GM21423 (cell line): ENCODE data around the gene PTGDS.

Experiments used
- ATAC-seq: cut with Tn5 transposase; IDR thresholded peaks from one replicate; pipeline ENCODE4 v1.9.1; 2021; ENCODE audit warnings: mild to moderate bottlenecking, moderate library complexity; ENCODE audit not compliant: unreplicated experiment

Gene PTGDS

DNA sequence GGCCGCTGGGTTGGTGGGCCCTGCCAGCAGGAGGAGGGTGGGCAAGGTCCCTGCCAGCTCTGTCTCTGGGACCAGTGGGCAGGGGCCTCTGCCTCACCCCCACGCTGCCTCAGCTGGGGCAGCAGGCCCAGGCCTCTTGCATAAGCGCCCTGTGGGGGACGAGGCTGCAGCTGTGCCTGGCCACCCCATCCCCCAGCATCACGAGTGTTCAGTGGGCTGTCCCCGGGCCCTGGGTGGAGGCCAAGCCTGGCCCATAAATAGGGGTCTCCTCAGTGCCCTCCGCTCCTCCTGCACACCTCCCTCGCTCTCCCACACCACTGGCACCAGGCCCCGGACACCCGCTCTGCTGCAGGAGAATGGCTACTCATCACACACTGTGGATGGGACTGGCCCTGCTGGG lies at the start of gene PTGDS:
TSS of gene PTGDS (plus strand) at position 282 of the 400 bp plus-strand sequence. CDS start at position 357, 75 bp downstream.
- ATAC-seq: no peak

DNA sequence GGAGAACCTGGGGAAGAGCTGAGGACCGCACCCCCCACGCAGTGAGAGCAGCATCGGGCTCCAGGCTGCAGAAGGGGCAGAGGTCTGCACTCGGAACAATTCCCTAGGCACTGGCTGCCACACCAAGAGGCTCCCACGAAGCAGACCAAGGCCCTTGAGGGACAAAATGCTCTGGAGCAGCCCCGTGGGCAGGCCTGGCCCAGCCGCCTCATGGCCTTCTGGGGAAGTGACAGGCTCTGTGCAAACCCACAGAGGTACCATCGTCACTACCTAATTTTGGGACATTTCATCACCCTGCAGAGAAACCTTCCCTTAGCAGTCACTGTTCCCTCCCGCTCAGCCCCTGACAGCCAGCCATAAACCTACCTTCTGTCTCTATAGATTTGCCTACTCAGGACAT lies 48.7 kb upstream of the PTGDS start:
- no peak for ATAC-seq

DNA sequence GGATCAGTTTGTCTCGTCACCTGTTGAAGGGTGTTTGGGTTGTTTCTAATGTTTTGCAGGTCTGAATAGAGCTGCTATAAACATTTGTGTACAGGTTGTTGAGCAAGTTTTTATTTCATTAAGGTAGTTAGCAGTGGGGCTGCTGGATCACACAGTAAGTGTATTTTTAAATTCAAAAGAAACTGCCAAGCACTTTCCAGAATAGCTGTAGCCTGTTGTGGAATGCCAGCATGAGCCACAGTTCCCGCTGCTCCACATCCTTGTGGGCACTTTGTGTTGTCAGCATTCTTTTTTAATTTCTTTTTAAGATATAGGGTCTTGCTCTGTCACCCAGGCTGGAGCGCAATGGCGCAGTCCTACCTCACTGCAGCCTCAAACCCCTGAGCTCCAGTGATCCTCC lies 47.3 kb upstream of the PTGDS start:
- ATAC-seq: no peak

DNA sequence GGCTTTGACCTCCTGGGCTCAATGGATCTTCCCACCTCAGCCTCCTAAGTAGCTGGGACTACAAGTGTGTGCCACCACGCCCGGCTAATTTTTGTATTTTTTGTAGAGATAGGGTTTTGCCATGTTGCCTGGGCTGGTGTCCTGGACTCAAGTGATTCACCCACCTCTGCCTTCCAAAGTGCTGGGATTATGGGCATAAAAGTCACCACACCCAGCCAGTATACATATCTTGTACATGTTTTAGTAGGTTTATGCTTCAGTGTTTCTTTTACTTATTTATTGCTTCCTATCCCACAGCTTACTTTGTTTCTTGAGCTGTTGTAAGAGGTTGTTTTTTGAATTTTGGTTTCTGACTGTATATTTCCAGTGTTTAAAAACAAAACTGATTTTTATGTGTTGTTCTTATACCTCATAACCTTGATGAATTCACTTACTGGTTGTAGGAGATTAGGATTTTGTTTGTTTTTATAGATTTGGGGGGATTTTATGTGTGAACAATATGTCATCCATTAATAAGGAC lies 45.6 kb upstream of the PTGDS start:
- ATAC-seq: no peak

DNA sequence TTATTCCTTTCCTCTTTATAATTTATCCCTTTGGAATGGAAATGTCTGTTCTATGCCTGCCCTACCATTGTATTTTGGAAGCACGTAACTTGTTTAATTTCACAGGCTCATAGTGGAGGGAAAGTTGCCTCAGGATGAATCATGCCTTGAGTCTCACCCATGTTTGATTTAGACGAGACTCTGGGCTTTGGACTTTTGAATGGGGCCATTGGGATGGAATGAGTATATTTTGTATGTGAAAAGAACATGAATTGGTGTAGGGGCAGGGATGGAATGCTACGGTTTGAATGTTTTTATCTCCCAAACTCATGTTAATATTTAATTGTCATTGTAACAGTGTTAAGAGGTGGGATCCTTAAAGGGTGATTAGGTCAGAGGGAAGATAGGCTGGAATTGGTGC lies 43.0 kb upstream of the PTGDS start:
- no peak for ATAC-seq

DNA sequence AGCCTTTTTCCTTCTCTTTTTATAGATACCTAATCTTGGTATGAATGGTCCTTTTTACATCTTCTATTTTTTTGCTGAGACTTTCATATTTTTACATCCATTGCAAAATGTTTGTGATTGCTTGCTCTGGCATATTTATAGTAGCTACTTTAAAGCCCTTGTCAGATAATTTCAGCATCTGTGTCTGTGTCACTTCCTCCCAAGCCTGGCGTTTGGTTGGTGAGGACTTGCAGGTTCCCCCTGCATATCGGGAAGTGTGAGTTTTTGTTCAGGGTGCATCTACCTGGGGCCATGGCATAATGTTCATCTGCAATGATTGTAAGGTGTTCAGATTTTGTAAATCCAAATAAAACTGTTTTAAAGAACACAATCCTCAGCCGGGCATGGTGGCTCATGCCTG lies 41.7 kb upstream of the PTGDS start:
- ATAC-seq: no peak

DNA sequence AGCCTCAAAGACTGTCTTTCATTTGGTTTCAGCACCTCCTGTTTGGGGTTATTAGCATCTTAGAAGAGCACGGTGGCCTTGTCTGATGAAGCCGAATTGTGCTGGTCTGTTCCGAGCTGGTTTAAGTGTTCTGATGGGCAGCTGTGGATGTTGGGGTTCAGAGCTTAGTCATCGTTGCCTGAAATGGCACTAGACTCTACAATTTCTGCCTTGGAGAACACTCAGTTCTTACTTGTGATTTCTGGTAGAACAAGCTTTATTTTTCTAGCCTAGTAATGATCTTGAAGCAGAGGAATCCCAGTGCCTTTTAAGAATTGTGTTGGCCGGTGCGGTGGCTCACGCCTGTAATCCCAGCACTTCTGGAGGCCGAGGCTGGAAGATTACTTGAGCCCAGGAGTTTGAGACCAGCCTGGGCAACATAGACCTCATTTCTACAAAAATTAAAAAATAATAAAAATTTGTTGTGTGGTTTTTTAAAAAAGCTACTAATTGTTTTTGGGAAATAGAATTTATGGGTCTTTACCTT lies 40.6 kb upstream of the PTGDS start:
- no peak for ATAC-seq

DNA sequence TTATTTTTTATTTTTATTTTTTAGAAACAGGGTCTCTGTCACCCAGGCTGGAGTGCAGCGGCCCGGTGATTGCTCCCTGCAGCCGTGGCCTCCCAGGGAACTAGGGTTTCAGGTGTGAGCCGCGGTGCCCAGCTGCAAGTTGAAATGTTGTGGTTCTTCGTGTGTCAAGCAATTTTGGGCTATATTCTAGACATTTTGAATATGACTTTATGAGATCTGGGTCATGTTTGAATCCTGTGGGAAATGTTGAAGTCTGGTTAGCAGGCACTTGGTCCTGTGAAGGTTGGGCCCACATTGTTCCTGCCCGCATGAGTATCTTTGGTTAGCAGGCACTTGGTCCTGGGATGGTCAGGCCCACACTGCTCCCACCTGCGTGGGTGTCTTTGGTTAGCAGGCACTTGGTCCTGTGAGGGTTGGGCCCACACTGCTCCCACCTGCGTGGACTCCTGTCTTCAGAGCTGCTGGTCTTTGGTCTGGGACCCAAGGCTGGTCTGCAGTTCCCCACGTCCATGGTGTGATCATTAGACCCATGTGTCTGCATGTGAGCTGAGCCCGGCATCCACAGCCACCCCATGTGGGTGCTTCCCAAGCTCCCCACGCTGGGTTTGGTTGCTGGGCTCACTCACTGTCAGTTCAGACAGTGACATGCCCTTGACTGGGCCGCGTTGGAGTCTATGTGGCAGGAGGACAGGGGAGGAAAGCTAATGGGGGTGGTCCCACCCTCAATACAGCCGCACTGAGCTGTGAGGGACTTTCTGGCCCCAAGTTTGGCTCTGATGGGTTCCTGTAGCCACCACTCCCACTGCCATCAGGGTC lies 39.9 kb upstream of the PTGDS start:
- no peak for ATAC-seq

DNA sequence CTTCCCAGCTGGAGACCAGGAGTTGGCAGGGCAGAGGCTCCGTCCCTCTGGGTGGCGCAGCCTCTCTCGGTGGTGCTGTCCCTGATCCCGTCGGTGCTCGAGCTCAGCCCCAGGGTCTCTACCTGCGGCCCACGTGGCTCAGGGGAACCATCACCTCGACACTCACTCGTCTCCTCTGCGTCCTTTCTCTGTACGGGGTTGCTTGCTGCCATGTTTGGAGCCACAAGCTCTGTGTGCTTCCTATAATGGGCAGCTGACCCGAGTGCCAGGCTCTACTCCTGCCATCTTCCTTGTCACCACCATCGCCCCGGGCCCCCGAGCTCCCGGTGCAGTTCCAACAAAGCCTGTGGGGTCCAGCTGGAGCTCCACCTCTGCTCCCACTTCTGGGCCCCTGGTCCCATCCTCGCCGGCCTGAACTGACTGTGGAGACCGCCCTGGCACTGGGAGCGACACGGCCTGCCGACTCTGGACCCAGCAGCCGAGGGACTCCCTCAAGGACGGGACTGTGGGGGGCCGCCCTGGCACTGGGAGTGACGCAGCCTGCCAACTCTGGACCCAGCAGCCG lies 37.8 kb upstream of the PTGDS start:
- no peak for ATAC-seq

DNA sequence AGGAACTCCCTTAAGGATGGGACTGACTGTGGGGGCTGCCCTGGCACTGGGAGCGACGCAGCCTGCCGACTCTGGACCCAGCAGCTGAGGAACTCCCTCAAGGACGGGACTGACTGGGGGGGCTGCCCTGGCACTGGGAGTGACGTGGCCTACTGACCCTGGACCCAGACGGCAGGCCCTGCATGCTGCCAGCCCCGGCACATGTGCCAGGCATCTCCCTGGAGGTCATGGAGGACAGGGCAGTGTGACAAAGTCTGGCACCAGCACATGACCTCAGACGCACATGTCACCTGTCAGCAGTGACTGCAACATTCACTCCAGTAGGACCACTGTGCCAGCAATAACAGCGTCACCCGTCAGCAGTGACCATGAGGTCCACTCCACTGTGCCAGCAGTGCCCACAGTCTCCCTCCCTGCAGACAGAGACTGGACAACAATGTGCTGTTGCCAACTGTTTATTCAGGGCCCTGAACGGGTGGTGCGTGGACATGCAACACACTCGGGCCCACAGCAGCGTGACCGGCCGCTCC lies 37.2 kb upstream of the PTGDS start:
- no peak for ATAC-seq

DNA sequence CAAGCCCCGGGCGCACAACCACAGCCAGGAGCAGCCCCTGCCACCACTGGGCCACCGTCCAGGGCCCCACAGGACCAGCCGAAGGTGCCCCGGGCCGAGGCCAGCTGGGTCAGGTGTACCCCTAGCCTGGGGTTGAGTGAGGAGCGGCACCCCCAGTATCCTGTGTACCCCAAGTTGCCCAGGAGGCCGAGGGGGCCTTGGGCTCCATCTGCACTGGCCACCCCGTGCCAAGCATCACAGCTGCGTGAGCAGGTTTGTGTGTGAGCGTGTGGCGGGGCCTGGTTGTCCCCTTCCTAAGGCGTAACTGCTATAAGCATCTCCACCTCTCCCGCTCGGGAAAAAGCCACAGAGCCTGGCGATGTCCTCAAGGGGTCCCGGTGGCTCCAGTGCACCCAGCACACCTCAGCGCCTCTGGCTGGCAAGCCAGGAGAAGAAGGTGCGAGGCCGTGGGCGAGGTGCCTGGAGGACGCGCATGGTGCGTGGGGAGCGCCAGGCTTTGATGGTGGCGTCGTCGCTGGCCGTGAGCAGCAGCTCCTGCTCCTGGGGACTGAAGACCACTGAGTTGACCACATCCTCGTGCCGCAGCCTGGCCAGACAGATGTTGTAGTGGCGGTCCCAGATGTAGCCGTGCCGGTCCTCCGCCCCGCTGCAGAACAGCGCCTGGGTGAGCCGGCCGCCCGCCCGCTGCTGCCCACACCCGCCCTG lies 36.6 kb upstream of the PTGDS start:
- ATAC-seq: no peak

DNA sequence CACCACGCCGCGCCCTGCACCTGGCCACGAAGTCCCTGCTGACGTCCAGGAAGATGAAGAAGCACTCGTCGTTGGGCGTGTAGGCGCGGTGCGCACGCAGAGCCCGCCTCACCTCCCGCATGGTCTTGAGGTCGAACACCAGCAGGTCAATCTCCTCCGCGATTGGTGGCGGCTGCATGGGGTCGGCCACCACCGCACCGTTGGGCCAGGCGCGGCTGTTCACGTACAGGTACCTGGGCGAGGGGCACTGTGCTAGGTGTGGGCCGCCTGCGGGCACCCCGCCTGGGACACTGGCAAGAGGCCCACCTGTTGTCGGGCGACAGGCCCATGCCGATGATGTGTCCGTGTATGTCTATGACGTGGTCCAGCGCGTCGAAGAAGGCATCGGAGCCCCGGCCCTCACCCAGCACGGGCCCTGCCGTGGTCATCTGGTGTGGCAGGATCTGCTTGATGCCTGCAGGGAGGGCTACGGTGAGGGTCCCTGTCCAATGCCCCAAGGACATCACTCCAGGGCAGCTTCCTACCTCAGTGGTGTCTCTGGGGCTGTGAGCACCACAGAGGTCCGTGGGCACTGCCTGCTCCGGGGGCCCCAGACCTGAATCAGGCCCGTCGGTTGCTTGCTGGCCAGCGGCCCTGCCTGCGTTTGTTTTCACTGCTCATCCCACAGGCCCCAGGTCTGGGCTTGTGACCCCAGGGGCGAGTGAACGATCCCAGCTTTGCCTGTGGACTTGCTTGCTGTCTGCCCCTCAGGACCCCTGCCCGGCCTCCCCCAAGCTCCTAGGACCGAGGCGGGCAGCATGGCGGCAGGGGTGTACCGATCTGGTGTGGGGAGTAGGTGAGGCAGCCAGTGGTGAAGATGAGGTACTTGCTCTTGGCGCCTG lies 35.8 kb upstream of the PTGDS start:
- no peak for ATAC-seq

DNA sequence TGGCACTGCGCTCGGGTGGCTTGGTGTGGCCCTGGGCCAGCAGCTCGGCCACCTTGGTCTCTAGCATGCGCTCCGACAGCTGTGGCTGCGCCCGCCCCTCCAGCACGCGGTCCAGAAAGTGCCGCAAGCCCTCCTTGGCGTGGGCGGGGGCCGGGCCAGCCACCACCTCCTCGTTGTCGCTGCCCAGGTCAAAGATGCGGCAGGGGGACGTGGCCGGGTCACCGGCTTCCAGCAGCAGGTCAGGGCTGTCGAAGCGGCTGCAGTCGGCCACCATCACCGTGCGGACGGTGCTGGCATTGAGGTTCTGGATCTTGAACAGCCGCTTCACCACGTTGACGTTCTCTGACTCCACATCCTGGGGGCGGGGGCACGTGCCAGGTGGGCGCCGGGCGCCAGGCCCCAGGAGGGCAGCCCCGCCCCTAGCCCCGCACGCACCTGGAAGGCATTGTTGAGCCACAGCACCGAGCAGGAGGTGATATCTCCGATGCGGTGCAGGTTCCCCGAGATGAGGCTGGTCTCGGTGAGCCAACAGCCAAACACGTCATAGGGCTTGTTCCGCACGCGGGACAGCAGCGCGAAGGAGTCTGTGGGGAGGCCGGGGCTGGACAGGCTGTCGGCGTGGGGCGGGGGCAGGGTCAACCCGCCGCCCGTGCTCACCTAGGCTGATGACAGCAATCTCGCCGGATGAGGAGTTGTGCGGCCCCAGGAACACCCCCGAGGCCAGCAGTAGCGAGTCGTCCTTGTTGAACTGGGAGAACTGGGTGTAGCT lies 35.0 kb upstream of the PTGDS start:
- no peak for ATAC-seq

DNA sequence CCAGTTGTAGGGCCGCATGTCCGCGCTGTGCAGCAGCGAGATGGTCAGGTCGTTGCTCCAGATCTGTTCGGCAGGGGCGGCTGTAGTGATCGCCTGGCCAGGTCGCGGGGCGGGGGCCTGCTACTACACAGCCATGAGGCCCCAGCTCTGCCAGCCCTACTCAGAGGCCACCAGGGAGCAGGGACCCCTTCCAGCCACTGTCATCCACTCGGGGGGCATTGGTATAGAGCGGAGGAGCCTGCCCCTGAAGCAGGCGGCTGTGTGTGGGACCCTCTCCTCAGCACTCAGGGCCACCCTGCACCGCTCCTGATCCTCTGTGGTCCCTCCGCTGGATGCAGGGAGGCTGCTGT lies 34.4 kb upstream of the PTGDS start:
- no peak for ATAC-seq

DNA sequence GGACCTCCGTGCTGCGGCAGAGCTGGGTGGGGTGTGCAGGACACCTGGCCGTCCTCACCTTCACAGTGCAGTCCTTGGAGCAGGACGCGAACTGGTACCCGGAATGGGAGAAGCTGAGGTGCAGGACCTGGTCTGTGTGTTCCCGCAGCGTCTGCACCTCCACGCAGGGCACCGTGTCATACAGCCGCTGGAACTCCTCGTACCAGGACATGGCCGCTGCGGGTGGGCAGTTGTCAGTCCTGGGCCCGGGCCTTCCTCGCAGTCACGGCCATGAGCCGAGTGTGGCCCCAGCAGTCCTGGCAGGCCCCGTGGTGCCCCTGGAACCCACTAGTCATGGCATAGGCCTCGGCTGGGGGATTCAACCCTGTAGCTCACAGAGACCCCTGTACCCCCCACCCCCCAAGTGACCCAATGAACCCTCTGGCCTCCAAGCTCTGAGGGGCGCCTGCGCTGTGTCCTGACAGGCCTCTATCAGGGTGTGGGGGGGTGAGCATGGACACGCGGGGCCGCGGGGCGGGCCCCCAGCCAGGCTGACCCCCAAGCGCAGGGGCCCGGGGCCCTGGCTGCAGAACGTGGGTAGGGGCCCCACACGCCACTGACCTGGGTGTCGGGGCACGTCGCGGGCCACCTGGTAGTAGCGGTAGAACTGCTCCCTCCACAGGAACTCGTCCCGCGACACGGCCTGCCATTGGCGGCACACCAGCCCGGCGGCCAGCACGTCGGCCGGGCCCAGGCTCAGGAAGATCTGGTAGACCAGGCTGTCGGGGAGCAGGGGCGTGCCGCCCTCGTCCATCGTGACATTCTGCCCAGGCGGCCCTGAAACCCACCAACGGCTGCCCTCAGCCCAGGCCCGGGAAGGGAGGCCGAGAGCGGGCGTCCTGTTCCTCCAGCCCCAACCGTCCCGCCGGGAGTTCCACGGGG lies 33.8 kb upstream of the PTGDS start:
- ATAC-seq: peak; percentile 3

DNA sequence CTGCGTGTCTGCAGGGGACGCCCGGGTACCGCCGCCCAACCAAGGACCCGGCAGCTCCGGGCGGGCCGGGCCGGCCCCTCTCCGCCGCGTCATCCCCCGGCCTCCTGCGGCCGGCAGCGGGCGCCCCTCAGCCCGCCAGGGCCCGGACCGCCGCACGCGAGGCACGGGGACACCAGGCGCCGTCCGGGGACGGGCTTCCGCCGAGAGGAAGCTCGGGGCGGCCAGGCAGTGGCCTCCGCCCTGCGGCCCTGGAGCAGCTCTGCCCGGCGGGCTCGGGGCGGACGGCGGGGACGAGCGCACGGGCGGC lies 33.1 kb upstream of the PTGDS start:
- ATAC-seq: peak; percentile 39

DNA sequence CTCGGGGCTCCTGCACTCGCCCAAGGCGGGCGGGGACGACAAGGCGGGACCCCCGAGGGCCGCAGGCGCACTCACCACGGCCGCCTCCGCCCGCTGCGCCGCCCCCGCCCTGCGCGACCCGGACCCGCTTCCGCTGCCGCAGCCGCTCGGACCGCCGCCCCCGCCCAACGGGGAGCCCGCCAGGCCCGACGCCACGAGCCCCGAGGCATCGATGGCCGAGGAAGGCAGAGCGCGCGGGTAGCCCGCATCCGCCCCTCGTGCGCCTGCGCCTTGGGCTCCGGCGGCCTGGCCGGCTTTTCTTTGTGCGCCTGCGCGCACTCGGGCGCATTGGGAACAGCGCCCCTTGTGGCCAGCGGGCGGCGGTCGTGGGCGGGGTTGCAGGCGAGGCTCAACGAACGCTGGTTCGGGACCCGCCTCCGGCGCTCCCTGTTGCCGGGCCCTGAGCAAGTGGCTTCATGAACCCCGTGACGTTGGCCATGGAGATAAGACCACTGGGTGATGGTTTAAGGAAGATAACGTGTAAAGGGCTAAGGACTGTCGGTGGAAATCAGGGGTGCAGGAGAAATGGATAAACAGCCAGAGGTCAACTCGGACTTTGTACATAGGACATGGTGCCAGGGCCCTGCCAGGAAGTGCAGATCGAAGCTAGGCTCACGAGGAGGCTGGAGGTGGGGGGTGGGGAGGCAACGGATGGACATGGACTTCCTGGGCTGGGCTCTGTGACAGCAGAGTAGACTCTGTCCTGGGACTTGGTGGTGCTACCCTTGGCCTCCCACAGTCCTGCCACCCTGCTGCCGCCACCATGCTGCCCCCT lies 32.6 kb upstream of the PTGDS start, which contains the start of the genes C8G and FBXW5:
TSS of gene C8G (plus strand) at position 725 of the 814 bp plus-strand sequence. CDS start at position 803, 78 bp downstream.
TSS of gene FBXW5 (minus strand) at position 220 of the 814 bp plus-strand sequence. CDS start 655 bp downstream, outside the sequence.
- peak; percentile 79 for ATAC-seq
